ENCODE data around the gene SRGAP2B.
"Not testable (repeated sequence)": the region's sequence is repeated elsewhere in the genome, so short reads cannot be mapped to it uniquely, and the experiment has no call there.

SRGAP2B gene

DNA sequence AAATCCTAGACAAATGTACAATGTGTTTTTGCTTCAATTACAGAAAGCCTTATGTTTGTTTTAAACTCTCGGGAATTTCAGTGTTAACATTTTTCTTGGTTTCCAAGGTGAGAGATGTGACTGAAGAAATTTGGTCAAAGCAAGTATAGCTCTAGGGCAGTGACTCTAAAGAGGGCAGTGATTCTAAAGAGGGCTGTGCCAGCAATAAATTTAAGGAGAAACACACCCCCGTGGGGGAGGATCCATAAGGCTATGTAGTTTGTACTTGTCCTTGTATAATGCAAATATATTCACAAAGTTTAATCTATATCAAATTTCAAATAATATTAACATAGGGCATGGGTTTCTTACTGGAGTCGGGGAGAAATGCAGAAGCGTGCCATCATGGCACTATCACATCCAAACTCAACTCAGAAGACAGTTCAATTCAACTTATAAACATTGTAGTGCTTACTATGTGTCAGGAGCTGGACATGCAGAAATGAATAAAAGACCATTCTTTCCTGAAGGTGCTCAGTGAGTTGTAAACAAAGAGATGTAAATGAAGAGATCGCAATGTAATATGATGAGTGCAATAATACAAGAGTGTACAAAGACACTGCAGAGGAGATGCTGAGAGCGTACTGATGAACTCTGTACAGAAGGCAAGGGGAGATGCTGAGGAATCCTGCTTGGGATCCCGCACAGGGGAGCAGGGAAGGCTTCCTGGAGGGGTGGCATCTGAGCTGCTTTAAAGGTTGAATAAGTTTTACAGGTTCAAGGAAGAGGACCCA, 12.5 kb downstream of the SRGAP2B start:
- DNase-seq = not testable (repeated sequence)

DNA sequence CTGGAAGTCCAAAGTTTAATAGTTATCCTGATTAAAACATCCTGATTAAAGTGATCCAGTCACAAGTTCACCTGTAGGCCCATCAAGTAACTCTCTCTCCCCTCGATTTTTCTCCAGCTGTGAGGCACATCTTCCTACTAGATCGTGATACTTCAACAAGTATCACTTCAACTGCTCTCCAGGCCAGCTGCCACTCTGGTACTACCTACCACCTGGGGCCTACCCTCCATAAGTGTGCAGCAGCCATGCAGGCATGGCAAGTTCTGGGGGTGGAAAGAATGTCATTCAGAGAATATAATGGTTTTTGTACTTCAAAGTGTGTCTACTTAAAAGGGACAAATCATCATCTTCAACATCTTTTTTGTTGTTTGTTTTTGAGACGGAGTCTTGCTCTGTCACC, 14.9 kb downstream of the SRGAP2B start:
- not testable (repeated sequence) for DNase-seq

DNA sequence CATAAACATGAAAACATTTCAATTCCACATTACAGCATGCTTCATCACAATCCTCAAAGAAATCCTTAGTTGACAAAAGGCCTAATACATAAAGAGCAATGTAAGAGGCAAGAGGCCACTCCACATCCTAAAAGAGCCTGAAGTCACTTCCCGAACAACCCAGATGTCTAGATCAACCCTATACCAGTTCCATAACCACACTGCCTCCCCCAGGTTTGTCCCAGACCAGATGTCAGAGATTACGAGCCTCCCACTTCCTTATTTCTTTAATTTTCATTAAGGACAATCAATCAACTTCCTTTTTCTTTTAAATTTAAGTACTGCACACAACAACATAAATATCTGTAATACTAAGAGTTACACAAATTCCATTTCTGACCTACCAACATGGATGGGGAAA, 15.4 kb downstream of the SRGAP2B start:
- not testable (repeated sequence) for DNase-seq

DNA sequence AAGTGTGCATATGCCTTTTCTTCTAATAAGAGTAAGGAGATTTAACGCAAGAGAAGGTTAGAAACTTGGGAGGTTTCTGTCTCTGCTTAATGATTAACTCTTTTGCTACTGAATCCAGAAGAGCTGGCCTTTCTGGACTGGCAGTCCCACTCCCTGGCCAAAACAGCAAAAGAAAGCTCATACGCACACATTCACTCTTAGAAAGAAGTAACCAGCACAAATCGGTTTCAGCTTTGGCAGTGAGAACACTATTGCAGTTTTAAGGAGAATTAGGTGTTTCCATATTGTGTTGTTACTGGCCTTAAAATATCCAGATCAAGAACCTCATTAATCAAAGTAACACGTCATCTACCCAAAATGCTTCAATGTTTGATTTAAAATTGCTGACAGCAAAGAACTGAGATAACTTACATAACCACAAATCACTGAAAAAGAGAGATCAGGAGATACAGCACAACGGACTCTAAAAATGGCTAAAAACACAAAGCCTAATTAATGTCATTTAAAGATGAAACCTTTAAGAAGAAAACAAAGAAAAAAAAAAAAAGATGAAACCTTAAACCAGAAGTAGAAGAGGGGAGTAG, 16.2 kb downstream of the SRGAP2B start:
- DNase-seq = not testable (repeated sequence)

DNA sequence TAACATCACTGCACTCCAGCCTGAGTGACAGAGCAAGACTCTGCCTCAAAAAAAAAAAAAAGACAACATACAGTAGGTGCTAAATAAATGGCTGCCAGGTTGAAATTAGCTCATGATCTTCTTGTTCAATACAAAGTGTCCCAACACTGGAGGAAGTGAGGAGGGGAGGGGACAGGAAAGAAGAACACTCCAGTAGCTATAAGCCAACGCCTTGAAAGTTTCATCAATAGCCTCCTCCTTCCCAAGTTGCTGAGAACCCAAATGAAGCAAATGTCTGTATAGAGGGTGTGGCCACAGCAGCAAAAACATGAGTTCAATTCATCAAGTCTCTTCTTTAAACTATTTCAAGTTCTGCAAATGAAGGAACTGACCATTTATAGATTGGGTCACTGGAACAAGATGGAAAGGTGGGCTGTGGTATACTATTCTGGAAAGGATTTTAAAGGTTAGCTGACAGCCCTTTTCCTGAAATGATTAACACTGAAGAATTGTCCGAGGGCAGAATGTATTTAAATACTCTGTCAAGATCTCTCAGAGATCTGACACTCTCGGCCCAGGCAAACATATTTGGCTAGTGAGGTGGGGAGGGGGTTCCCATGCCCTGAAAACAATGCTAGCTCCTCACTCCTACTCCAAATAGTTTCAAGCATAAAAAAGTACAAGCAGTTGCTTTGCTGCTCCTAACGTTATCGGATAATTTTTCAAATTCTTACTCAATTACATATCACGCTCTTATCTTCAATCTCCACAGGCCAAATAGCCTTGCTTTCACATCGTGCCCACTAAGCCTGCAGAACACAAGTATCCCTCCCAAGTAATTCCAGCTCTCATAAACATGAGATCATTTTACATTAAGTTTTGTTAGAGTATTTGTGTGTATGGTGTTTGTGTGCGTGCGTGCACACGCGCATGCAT, 17.0 kb downstream of the SRGAP2B start:
- DNase-seq = not testable (repeated sequence)

DNA sequence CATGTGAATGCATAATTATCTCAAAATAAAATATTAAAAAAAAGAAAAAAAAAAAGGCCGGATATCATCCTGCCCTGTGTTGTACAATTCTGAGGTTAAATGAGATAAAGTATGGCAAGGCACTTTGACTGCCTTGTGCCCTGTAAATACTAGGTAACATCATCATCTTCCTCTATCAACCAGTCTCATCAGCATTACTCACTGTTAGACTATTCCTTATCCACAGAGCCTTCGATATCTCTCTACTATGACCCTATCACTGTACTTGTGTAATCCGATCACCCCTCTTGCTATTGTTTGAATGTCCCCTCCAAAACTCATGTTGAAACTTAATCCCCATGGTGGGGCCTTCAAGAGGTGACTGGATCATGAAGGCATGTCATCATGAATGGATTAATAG, 18.3 kb downstream of the SRGAP2B start:
- not testable (repeated sequence) for DNase-seq

DNA sequence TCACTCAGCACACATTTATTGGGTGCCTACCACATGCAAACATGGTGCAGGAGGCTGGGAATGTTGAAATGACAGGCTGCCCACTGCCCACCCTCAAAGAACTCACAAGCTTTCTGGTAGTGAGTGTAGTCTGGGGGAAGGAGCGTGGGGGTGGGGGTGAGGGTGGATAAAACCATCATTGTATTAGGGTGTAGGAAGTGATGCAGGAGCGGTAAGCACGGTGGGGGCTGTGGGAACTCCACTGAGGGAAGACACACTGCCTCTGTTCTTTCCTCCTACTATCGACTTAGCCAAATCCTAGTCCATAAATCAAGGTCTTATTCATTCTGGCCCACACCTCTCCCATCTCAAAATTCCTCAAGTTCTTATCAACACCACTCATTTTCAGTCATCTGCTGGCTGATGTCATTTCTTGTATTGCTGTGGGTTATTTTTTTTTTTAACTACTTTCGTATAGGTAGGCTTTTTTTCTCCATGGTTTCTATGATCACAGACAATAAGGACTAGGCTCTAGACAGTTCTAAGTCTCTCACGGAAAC, 21.0 kb downstream of the SRGAP2B start:
- DNase-seq = not testable (repeated sequence)

DNA sequence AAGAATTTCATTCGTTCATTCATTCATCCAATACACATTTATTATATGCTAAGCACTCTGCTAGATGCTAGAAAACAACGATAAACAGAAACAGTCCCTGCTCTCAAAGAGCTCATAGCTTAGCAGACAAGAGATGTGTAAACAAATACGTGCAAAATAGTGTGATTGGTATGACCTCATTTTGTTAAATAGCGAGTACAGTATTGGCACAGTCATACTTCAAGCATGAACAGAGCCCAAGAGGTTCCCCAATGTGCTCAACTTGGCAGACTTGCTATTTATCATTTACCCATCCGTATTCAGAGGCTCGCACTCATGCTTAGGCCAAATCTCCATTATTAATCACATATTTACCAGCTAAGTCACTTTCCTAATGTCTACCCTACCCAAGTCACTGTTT, 23.6 kb downstream of the SRGAP2B start:
- not testable (repeated sequence) for DNase-seq

DNA sequence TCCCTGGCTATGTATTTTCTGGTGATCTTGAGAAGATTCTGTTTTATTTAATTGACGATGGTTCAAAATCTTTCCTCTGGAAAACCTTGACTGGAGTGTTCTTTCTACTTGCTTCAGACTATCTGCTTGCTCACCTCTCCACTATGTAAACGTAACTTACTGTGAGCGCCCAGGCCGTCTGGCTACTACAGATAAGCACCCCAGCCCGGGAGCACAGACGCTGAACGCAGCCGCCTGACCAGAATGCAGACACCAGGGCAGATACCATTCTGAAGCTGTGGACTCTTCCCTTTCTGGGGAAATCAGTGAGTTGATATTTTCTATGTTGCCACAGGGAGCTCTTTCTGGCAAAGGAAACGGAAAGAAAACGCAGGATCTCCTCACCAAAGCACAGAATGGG, 28.6 kb downstream of the SRGAP2B start:
- not testable (repeated sequence) for DNase-seq

DNA sequence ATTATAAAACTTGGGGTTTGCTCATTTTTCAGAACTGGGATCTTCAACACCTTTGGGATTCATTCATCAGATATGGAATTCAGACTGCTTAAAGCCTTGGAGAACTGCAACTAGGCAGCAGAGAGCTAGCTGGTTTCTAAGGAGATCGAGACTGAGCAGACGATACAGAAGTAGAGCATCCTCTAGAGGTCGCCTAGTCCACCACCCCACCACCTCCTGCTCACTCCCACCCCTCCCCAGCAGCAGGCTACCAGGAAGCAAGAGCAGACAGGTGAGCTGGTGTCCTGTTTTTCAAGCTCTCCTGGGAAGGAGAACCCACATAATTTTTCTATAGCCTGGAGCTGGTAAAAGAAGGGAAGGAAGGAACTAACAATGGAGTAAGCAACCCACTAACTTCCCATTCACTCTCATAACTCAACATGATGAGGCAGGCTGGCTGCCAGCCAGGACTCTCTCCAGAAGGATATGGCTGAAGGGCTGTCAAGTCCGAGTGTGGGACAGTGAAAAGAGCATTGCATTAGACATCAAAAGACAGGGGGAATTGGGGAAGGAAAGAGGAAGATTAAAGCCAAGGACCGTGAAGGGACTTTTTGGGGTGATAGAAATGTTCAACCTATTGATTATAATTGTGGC, 29.8 kb downstream of the SRGAP2B start:
- DNase-seq = not testable (repeated sequence)

DNA sequence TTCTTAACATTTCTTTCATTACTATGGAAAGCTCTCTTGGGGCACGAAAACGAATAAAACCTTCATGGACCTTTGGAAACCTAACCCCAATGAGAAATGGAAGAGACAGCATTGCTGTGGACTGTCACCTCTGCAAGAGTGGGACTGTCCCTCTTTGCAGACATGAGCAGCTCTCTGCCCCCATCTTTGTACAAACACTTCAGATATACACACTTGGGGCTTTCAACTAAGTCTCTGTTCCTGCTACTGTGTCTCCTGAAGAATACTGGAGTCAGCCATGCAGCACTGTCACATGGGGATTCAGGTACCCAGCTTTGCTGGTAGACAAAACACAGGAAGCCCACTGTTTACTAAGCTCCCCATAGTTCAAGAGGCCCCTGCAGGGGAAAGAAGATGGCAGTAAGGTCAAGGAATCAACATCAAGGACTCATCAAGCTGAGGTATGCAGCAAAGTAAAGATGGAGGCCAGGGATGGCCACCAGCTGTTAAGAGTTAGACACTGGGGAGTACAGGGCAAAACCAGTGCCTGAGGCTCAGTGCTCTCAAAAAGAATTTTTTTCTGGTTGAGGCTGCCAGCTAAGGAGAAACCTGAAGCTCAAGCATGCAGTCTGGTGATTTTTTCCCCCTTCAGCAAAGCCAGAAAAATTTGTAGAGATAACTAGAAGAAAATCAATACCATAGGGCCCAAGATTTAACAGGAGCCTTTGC, 31.0 kb downstream of the SRGAP2B start:
- DNase-seq = not testable (repeated sequence)

DNA sequence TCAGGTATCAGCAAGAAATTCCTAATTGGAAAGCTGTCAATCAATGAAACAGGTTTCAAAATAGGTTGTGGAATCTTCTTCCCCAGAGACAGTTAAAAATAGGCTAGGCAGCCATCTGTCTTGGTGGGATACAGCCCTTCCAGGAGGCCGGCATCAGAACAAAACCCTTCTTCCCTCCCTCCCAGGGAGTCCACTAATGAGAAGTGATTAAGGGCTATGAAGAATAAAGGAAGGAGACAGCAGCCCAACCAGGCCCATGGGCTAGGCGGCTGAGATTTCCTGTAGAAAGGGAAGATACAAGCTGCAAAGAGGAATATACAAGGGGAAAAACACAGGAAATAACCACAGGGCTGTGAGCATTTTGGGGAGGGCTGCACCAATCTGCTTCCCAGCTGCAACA, 31.8 kb downstream of the SRGAP2B start:
- DNase-seq = not testable (repeated sequence)

DNA sequence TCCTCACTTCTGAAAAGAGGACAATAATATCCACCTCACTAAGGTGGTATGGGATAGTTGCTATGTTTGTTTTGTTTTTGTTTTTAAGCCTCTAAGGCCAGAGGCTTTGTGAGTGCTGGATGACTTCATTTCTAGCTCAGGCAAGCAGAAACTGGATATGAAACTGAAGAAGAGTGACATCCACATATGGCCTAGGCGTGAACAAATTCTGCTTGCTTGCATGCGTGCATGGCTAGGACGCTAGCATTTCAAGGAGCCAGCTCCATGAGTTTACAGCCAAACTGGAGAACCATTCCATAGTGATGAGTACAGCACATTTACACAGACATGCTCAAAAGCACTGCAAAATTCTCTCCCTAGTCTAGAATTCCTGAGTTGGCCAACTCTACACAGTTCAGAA, 36.9 kb downstream of the SRGAP2B start:
- DNase-seq = not testable (repeated sequence)

DNA sequence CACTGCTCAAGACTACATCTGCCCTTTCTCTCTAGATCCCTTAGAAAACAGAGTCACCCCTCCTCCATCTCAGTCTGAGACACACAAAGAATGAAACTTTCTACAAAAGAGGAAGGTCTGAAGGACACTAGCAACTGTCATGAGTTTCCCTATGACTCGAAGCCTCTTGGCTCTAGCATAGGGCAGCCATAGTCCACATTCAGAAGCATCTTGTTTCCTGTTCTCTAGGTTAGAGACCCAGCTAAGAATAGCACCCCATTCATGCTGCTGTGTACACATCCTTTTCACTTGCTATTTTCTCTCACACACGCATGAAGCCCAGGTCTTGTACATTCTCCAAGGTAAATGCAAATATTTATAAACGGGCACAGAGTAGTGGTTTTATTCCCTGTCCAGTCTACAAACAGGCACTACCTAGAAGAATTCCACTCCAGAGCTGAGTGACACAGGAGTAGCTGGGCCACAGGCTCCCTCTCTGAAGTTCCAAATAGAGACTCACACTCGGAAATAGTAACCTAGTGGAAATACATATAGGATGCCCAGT, 39.8 kb downstream of the SRGAP2B start:
- DNase-seq = not testable (repeated sequence)

DNA sequence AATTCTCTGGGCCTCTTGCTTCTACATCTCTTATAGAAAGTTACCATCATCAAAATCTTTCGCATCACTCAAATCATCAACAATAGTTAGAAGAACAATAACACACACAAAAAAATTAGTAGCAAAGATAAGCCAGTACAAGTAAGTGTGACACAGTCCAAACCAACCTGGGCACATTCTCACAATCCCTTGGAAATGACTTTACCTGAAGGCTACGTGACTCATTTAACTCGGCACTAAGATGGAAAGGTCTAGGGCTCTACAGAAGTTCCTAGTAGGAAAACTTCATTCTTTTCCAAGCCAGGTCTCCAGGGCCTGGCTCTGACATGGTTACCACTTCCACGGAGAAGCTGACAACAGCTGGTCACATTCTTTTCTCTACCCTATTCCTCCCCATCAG, 41.7 kb downstream of the SRGAP2B start:
- not testable (repeated sequence) for DNase-seq

DNA sequence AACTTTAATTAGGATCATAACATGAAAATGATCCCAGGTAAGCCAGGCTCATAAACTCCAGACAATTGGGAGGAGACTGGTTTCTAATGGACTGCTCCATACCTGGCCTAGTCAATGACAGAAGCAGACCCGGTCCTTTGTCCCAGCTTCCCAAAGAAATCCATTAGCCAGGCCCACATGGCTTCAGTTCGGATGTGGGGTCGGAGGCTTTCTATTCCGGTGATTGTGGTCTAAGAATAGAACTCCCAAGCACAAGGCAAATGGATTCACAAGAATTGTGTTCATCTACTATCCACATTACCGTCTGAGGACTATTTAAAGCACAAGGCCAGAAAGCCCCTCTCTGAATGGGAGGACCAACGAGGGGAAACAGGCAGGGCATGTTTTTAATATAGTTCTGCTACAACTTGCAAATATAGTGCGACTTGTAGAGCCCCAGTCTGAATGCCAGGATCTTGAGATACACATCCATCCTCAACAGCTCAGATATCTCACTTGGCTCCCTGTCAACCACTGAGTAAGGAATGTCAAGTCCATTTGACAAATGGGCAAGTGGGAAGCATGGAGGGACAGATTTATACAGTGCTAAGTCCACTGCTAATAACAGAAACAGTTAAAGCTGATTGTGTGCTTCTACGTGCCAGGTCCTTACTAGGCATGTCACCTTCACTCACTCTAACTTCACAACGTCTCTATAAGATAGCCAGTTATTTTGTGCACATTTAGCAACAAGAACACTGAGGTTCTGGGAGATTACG, 42.9 kb downstream of the SRGAP2B start:
- not testable (repeated sequence) for DNase-seq

DNA sequence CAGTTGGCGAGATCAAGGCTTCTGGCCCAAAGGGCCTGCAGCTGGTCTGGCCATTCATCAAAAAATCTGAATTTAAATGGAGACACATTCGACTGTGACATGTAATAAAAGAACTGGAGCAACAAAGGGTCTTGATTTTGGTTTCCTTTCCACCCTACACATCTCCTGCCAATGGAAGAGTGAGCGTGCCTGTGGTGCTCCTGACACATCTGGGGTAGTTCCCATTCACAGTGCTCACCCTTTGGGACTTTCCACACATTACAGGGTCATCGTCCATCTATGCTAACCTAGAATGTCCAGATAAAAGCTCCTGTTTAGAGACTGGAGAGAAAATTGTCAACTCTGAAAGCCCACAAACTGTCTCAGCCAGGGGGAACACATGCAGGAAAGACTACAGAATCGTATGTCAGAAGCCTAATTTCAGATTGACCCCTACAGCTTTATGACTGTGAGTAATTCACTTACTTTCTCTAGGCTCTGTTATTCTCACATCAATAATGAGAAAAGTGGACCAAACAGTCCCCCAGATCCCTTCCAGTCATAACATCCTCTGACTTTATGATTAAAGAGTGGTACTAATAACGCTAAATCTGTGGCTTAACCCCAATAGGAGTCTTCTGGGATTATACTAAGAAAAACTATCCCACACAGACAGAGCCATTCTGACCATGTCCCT, 46.8 kb downstream of the SRGAP2B start:
- DNase-seq = not testable (repeated sequence)

DNA sequence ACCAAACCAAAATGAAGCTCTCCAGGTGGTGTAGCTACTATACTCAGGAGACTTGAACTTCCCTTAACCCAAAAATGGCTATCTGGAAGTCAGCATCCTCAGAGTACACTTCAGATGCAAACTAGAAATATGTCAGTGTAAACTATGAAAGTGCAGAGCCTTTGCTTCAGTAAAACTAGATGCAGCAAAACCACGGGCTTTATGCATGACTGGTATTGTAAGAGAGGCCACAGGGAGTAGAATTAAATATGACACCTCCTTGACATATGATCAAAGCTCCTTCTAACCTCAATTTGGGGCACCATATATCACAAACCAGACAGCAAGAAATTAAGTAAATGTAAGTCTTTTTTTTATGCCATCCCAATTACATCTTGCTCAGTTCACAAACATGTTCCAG, 47.6 kb downstream of the SRGAP2B start:
- DNase-seq = not testable (repeated sequence)

DNA sequence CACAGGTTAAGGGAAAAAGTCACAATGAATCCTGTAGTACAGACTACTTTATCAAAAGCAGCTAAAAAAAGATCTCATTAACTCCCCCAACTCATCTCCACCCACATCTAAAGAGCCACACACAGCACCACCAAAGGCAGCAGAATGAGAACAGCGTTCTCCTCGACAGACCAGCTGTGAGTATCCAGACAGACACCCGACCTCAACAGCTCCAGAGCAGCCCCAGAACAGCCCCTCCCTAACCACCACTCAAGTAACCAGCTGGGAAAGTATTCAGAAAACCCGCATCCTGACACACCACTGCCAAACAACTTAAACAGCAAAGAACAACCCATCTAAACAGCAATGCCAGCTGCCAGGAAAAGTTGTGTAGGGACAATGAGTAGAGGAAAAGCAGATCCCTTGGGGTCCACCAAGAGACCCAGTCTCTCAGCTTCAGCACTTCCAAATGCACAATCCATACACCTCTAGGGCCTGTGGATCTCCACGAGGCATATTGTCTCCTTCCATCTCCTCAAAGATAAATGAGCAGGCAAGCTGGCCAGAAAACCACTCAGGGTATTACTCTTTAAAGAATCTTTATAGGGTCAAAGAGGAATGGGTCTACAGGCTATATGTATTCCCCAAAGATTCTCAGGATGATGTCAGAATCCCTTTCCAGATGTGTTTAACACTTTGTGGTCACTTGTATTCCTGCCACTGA, 49.4 kb downstream of the SRGAP2B start:
- DNase-seq = not testable (repeated sequence)

DNA sequence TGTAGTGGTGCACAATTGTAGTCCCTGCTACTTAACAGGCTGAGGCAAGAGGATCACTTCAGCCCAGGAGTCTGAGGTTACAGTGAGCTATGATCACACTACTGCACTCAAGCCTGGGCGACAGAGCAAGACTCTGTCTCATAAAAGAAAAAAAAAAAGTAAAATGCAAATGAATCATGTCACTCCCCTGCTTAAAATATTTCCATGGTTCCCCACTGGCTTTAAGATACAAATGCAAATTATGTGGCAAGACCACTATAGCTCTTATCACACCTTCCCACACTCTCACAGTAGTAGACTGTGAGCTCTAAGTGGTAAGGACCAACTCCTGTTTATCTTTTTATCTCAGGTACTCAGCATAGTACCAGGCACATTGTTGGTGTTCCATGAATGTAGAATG, 53.6 kb downstream of the SRGAP2B start:
- DNase-seq = not testable (repeated sequence)

Measured in activated CD8-positive, alpha-beta memory T cell treated with anti-CD3 and anti-CD28 coated beads, Interleukin-2, amount 50 U/mL, for 48 hours (primary cell).